NCI-H2107 treated with DMSO at 0.1 percent for 48 hours (cell line): ENCODE data around the gene COA6.
"Not testable (repeated sequence)": the region's sequence is repeated elsewhere in the genome, so short reads cannot be mapped to it uniquely, and the experiment has no call there.

Source experiments
- DNase-seq: peaks from one replicate; lab custom pipeline; 2025; ENCODE audit not compliant: unreplicated experiment; lab: John Stamatoyannopoulos, UW

COA6 gene

GRCh38 chr1:234369033-234369430, 4.2 kb upstream of the COA6 start:
- DNase-seq, result no peak

GRCh38 chr1:234369784-234370183, 3.5 kb upstream of the COA6 start:
- DNase-seq, result no peak

- DNase-seq, result no peak
These were observed 1.8 kb upstream of the COA6 start for GRCh38 chr1:234371414-234371813.

- no peak for DNase-seq
These were observed 1.1 kb upstream of the COA6 start for GRCh38 chr1:234372011-234372757.

- no peak for DNase-seq
These were observed 651 bp downstream of the COA6 start for GRCh38 chr1:234373959-234374254.

- no peak for DNase-seq
These were observed 2.4 kb downstream of the COA6 start for GRCh38 chr1:234375672-234376071.

- not testable (repeated sequence) for DNase-seq
These were observed 6.4 kb downstream of the COA6 start for GRCh38 chr1:234379591-234380109.

- DNase-seq, result no peak
These were observed 8.7 kb downstream of the COA6 start for GRCh38 chr1:234381699-234382555.

GRCh38 chr1:234386122-234386521, 12.9 kb downstream of the COA6 start:
- no peak for DNase-seq

GRCh38 chr1:234388094-234388493, 14.8 kb downstream of the COA6 start:
- no peak for DNase-seq

GRCh38 chr1:234393190-234393589, 19.9 kb downstream of the COA6 start:
- DNase-seq, result no peak

- DNase-seq, result no peak
These were observed 22.0 kb downstream of the COA6 start for GRCh38 chr1:234395297-234395696.

GRCh38 chr1:234396092-234396491, 22.8 kb downstream of the COA6 start:
- DNase-seq, result no peak

GRCh38 chr1:234396871-234397270, 23.6 kb downstream of the COA6 start:
- DNase-seq, result no peak

- no peak for DNase-seq
These were observed 24.5 kb downstream of the COA6 start for GRCh38 chr1:234397732-234398131.

GRCh38 chr1:234398849-234399381, 25.7 kb downstream of the COA6 start:
- no peak for DNase-seq

GRCh38 chr1:234399515-234399914, 26.3 kb downstream of the COA6 start:
- DNase-seq, result not testable (repeated sequence)

GRCh38 chr1:234400773-234401172, 27.5 kb downstream of the COA6 start:
- DNase-seq, result no peak

GRCh38 chr1:234401658-234402057, 28.4 kb downstream of the COA6 start:
- no peak for DNase-seq

GRCh38 chr1:234402939-234403338, 29.7 kb downstream of the COA6 start:
- no peak for DNase-seq

GRCh38 chr1:234405676-234406075, 32.4 kb downstream of the COA6 start:
- no peak for DNase-seq

- DNase-seq, result no peak
These were observed 33.6 kb downstream of the COA6 start for GRCh38 chr1:234406871-234407270.
